OCI-LY1 (cell line): ENCODE results near the gene LSP1.

Source experiments
- EZH2 ChIP-seq: fragments of 200-600 bp; sonication (generic), shearing (Covaris generic); IDR thresholded peaks from 2 replicates; pipeline ENCODE4 v1.8.0; 2017; ENCODE audit warnings: borderline replicate concordance, mixed run types, mild to moderate bottlenecking, antibody characterized with exemption, low read length, moderate library complexity, mixed read lengths
- TF ChIP-seq, protein P1 (sequence below): fragments of 200-600 bp; sonication (generic), shearing (Covaris generic); IDR thresholded peaks from 2 replicates; pipeline ENCODE4 v1.5.1; 2017; ENCODE audit warnings: mild to moderate bottlenecking, antibody characterized with exemption, low read length, moderate library complexity, mixed read lengths

GRCh38 chr11:1936072-1936780 lies 83.3 kb downstream of the LSP1 start:
- TF ChIP-seq, protein P1, sequence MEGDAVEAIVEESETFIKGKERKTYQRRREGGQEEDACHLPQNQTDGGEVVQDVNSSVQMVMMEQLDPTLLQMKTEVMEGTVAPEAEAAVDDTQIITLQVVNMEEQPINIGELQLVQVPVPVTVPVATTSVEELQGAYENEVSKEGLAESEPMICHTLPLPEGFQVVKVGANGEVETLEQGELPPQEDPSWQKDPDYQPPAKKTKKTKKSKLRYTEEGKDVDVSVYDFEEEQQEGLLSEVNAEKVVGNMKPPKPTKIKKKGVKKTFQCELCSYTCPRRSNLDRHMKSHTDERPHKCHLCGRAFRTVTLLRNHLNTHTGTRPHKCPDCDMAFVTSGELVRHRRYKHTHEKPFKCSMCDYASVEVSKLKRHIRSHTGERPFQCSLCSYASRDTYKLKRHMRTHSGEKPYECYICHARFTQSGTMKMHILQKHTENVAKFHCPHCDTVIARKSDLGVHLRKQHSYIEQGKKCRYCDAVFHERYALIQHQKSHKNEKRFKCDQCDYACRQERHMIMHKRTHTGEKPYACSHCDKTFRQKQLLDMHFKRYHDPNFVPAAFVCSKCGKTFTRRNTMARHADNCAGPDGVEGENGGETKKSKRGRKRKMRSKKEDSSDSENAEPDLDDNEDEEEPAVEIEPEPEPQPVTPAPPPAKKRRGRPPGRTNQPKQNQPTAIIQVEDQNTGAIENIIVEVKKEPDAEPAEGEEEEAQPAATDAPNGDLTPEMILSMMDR = no peak
- TF ChIP-seq EZH2 = no peak
